Measurements from ENCODE around the gene SUMO1.
A peak's percentile ranks its signal among the peaks of the same experiment; 100 is the strongest.

SUMO1 gene

DNA sequence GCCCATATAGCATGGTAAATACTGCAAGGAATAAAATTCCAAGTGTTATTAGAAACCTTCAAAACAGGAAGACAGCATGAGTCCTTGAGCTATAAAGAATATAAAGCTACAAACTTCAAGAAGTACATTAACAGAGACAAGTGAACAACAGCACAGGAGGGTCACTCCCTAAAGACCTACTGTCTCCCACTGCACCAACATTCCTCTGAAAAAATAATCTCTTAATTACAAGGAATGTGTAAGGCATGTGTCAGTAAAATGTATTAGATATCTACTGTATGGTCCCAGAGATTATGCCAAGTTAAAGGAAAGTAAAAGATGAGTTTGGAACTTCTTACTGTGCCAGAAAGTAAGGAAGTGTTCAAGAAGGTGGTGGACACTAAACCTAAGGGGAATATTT is 29.9 kb downstream of the SUMO1 start:
- no peak for DNase-seq (ENCODE audit: low read depth)
- no peak overlapping the region for H3K4me3 ChIP-seq (ENCODE audit: low read depth, low read length)
- TF ChIP-seq, protein P1, sequence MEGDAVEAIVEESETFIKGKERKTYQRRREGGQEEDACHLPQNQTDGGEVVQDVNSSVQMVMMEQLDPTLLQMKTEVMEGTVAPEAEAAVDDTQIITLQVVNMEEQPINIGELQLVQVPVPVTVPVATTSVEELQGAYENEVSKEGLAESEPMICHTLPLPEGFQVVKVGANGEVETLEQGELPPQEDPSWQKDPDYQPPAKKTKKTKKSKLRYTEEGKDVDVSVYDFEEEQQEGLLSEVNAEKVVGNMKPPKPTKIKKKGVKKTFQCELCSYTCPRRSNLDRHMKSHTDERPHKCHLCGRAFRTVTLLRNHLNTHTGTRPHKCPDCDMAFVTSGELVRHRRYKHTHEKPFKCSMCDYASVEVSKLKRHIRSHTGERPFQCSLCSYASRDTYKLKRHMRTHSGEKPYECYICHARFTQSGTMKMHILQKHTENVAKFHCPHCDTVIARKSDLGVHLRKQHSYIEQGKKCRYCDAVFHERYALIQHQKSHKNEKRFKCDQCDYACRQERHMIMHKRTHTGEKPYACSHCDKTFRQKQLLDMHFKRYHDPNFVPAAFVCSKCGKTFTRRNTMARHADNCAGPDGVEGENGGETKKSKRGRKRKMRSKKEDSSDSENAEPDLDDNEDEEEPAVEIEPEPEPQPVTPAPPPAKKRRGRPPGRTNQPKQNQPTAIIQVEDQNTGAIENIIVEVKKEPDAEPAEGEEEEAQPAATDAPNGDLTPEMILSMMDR (IDR thresholded peaks at IDR 0.05; ENCODE audit: low read depth, low read length), result no peak
- TF ChIP-seq, protein P2, sequence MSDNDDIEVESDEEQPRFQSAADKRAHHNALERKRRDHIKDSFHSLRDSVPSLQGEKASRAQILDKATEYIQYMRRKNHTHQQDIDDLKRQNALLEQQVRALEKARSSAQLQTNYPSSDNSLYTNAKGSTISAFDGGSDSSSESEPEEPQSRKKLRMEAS (IDR thresholded peaks at IDR 0.05; ENCODE audit: low read depth, low read length), result no peak
- TF ChIP-seq MYC (IDR thresholded peaks at IDR 0.05; ENCODE audit: low read depth, low read length), result no peak
- TF ChIP-seq POLR2A (IDR thresholded peaks at IDR 0.05; ENCODE audit: extremely low read depth, insufficient read length), result no peak

DNA sequence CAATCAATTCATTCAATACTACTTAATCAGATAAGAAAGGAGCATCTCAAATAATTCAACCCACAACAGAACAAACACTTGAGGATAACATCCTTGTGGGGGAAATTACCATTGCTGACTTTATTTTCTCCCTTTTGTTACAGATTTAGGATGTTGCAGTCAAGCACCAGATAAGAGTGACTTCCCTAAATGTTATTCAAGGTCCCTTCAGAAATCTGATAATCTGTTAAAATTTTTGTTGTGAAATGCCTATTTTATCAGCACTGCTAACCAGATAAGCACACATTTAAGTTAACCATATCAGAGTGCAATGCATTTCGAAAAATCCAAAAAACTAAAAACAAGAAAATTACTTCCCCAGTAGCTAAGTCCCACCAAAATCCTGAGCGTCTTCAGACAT is 33.5 kb downstream of the SUMO1 start:
- no peak overlapping the region for H3K4me3 ChIP-seq (ENCODE audit: low read depth, low read length)
- no peak for TF ChIP-seq MYC (IDR thresholded peaks at IDR 0.05; ENCODE audit: low read depth, low read length)
- TF ChIP-seq, protein P1 (IDR thresholded peaks at IDR 0.05; ENCODE audit: low read depth, low read length), result no peak
- TF ChIP-seq POLR2A (IDR thresholded peaks at IDR 0.05; ENCODE audit: extremely low read depth, insufficient read length), result no peak
- TF ChIP-seq, protein P2 (IDR thresholded peaks at IDR 0.05; ENCODE audit: low read depth, low read length), result no peak
- DNase-seq (ENCODE audit: low read depth), result no peak

DNA sequence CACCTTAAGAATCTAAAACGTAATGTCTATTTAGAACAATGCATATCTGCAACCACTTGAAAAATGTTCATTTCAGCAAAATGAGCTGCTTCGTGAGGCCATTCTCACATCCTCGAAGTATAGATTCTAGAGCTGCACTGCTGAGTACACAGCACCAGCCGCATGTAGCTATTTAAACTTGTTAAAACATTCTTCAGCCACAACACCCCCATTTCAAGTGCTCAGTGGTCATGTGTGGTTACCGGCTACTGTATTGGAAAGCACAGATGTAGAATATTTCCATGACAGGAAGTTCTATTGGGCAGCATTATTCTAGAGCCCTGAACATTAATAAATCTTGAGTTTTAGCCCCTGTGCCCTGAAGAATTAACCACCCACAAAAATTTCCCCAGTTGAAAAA is 35.0 kb downstream of the SUMO1 start:
- TF ChIP-seq MYC (IDR thresholded peaks at IDR 0.05; ENCODE audit: low read depth, low read length) (no peak), POLR2A (IDR thresholded peaks at IDR 0.05; ENCODE audit: extremely low read depth, insufficient read length) (no peak)
- TF ChIP-seq, protein P1 (IDR thresholded peaks at IDR 0.05; ENCODE audit: low read depth, low read length), result no peak
- TF ChIP-seq, protein P2 (IDR thresholded peaks at IDR 0.05; ENCODE audit: low read depth, low read length), result no peak
- DNase-seq (ENCODE audit: low read depth), result no peak
- no peak overlapping the region for H3K4me3 ChIP-seq (ENCODE audit: low read depth, low read length)

DNA sequence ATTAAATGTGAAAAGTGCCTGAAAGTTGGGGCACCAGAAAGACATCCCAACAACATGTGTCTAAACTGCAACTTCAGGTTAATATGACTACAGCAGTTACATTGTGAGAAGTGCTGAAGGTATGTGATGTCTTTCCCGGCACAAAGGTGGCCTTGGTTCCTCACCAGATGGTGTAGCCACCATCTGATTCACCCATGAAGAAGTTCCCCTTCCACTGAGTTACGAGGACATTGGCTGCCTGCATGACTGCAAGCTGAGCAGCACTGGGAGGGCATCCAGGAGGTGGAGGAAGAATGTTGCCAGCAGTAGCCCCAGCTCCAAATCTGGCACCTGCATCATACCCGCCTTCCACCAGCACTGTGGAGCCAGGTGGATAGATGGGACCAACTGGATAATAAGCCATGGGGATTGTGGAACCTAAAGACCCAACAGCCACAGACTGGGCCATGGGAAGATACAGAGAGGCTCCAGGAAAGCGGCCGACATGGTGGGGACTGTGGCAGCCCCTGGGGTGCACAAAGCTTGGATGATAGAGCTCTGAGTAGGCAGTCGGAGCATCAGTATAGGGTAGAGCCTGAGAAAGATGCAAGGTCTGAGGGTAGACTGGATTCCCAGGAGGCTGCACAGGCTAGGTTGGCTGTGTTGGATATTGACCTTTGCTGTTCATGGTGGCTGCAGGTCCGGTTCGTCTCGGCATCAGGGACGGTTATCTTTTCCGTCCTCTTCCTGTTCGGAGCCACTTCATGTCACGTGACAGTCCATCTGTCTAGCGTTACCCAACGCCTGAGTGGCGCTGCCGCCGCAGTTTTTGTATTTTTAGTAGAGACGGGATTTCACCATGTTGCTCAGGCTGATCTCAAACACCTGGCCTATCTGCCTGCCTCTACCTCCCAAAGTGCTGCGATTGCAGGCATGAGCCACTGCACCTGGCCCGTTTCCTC is 36.9 kb downstream of the SUMO1 start:
- DNase-seq (ENCODE audit: low read depth), result no peak
- TF ChIP-seq, protein P2 (IDR thresholded peaks at IDR 0.05; ENCODE audit: low read depth, low read length), result no peak
- TF ChIP-seq POLR2A (IDR thresholded peaks at IDR 0.05; ENCODE audit: extremely low read depth, insufficient read length) (no peak), MYC (IDR thresholded peaks at IDR 0.05; ENCODE audit: low read depth, low read length) (no peak)
- TF ChIP-seq, protein P1 (IDR thresholded peaks at IDR 0.05; ENCODE audit: low read depth, low read length), result no peak
- H3K4me3 ChIP-seq (ENCODE audit: low read depth, low read length), result no peak overlapping the region

DNA sequence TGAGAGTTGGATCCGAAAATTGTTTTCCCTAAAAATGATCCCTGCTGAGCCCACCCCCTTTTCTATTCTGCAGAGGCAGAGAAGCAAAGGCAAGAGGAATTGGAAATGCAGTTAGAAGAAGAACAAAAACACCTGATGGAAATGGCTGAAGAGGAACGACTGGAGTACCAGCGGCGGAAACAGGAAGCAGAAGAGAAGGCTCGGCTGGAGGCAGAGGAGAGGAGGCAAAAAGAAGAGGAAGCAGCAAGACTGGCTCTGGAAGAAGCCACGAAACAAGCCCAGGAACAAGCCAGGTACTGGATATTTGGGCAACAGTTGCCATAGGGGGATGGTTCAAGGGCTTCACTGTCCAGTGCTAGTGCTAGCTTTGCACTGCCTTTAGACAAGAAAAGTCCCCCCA is 41.7 kb downstream of the SUMO1 start:
- TF ChIP-seq POLR2A (IDR thresholded peaks at IDR 0.05; ENCODE audit: extremely low read depth, insufficient read length) (no peak), MYC (IDR thresholded peaks at IDR 0.05; ENCODE audit: low read depth, low read length) (no peak)
- TF ChIP-seq, protein P2 (IDR thresholded peaks at IDR 0.05; ENCODE audit: low read depth, low read length), result no peak
- TF ChIP-seq, protein P1 (IDR thresholded peaks at IDR 0.05; ENCODE audit: low read depth, low read length), result no peak
- peak; percentile 31 for DNase-seq (ENCODE audit: low read depth)
- no peak overlapping the region for H3K4me3 ChIP-seq (ENCODE audit: low read depth, low read length)

All from NB4 (cell line).